Coronary artery (tissue), 2 donors: Measurements from ENCODE around the gene BEX5.
"Not testable (repeated sequence)": the region's sequence is repeated elsewhere in the genome, so short reads cannot be mapped to it uniquely, and the experiment has no call there.

Experiments
- DNase-seq: peaks from one replicate; pipeline ENCODE4 v3.0.0-alpha.2; 2017; ENCODE audit warnings: low spot score
- H3K27ac ChIP-seq, 2 donors: fragments of 200-600 bp; sonication (generic); one replicate each; pipeline ENCODE4 v1.5.1; 2016 to 2019
- H3K4me3 ChIP-seq: fragments of 200-600 bp; sonication (generic); 2 replicates; pipeline ENCODE4 v1.5.1; 2016; ENCODE audit warnings: mild to moderate bottlenecking, moderate library complexity
- CTCF ChIP-seq: fragments of 200-600 bp; sonication (generic); IDR thresholded peaks from one replicate; pipeline ENCODE4 v1.5.1; 2019; ENCODE audit warnings: antibody characterized with exemption

Gene BEX5

GRCh38 chrX:102155806-102156179, at the start of gene BEX5:
Gene BEX5 (minus strand): TSS chrX:102155977. CDS start chrX:102154265, 1,712 bp downstream.
- Histone ChIP-seq H3K27ac (peak within 1 kb of the TSS; percentile 2 to 57), H3K4me3 (peak within 1 kb of the TSS; percentile 68)
- TF ChIP-seq CTCF = no peak
- peak; percentile 74 for DNase-seq

DNA sequence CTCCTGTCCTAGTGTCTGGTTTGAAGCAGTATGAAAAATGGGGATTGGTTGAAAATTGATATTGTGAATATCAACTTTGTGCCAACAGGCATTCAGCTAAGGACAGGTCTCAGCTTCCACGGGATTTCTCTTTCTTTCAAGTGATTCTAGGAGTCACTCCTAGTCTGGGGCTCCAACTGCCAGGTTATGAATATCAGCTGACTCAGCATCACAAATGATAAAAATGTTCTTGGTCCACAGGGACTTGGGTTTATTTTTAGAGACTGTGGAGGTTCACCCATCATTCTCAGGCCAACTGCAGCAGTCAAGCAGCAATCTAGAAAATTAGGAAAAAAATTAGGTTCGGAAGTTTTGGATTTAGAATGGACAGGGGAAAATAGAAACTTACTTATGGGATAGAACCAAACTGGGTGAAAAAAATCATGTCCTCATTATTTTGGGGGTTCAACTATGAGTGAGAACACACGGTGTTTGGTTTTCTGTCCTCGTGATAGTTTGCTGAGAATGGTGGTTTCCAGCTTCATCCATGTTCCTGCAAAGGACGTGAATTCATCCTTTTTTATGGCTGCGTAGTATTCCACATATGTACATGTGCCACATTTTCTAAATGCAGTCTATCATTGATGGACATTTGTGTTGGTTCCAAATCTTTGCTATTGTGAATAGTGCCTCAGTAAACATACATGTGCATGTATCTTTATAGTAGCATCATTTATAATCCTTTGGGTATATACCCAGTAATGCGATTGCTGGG, 30.4 kb upstream of the BEX5 start:
- no peak overlapping the region for H3K4me3 ChIP-seq
- no peak for TF ChIP-seq CTCF
- no peak for DNase-seq
- H3K27ac ChIP-seq = no peak overlapping the region

DNA sequence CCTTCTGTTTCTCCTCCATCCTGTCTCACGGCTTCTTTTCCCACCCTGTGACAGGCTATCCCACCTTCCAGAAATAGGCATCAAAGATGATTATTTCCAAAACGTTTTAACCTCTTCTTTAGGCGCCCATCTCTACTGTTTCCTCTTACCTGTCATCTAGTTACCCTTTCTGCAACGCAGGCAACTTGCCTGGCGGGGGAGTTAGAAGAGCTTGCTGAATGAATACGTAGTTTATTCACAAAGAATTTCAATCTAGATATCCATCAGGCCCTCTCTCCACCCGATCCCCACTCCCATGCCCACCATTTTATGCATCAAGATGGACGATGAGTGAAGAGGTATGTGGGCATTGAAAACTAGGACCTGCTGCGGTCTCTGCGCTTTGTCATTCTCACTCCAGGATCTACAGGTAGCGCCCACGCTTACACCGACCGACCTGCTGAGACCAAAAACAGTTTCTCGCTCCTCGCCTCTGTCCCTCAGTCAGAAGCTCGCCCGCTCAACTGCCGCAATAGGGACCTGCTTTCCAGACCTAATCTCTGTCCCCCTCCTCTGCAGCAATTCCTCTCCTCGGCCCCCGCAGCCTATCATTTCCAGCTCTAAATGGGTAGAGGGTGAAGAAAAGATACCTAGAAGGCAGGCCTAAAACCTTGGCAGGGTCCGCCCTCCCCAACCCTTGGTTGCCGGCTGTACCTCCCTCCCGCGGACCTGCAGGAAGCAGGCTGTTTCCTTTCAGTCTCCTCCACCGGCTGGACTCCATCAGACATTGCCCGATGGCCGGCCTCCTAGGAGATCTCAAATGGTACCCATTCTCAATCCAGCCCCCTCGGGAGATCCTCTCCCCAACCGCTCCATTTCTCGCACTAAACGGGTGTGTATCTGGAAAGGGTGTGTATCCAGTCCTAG, 624 bp downstream of the BEX5 start:
- TF ChIP-seq CTCF = no peak
- no peak for DNase-seq
- peak overlapping the region; percentile 2 to 57 for H3K27ac ChIP-seq
- peak overlapping the region; percentile 68 for H3K4me3 ChIP-seq

- TF ChIP-seq CTCF = no peak
- no peak overlapping the region for H3K27ac ChIP-seq
- DNase-seq = no peak
- peak overlapping the region; percentile 68 for H3K4me3 ChIP-seq
Measured at GRCh38 chrX:102154218-102154860, 1.4 kb downstream of the BEX5 start.

- H3K27ac ChIP-seq, DNase-seq, H3K4me3 ChIP-seq: not testable (repeated sequence)
Measured at GRCh38 chrX:102142274-102142673, 13.5 kb downstream of the BEX5 start, which contains the start of gene TCEAL6. Gene TCEAL6 (minus strand): TSS chrX:102142481.

GRCh38 chrX:102141631-102142030, 14.1 kb downstream of the BEX5 start:
- H3K4me3 ChIP-seq, DNase-seq, H3K27ac ChIP-seq: not testable (repeated sequence)

DNA sequence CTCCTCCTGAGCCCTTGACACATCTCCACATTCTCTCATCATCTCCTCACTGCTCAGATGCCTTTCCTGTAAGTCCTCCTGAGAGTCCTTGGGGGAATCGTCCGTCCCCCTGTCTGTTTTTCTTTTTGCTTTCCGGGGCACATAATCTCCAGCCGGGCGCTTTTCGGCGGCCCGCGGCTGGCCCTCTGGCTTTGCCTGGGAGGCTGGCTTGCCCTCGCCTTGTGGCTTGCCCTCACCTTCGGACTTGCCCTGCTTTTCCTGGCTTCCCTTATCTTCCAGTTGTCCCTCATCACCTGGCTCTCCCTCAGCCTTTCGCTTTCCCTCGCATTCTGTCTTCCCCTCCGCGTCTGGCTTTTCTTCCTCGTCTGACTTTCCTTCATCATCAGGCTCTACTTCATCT, 14.9 kb downstream of the BEX5 start:
- not testable (repeated sequence) for H3K27ac ChIP-seq, H3K4me3 ChIP-seq, DNase-seq

DNA sequence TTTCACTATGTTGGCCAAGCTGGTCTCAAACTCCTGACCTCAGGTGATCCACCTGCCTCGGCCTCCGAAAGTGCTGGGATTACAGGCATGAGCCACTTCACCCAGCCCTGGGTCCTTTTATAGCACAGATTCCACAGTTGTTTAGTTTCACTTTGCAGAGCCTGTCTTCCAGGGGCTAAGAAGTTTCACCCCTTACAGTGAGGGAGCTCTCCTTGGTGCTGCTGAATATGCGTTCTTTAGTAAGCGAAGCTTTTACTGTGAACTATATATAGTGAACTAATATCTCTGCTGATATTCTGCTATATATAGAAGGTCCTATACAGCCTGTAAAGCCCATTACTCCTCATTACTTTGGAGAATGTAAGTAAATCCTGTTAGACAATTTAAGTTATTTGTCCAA, 17.7 kb downstream of the BEX5 start:
- no peak for TF ChIP-seq CTCF
- Histone ChIP-seq H3K4me3 (no peak overlapping the region), H3K27ac (no peak overlapping the region)
- no peak for DNase-seq
